GM12891 (cell line): ENCODE results near the gene PDZRN4.

Experiments
- POLR2A ChIP-seq: IDR thresholded peaks from 2 replicates; pipeline ENCODE4 v1.6.1; 2011; ENCODE audit warnings: low read depth, low read length, control low read depth
- POLR2AphosphoS5 ChIP-seq: IDR thresholded peaks from 2 replicates; pipeline ENCODE4 v1.6.1; 2011; ENCODE audit warnings: low read depth, low read length, control low read depth
- SPI1 ChIP-seq: IDR thresholded peaks from 2 replicates; pipeline ENCODE4 v1.6.1; 2011; ENCODE audit warnings: low read depth, low read length, control low read depth
- TAF1 ChIP-seq: IDR thresholded peaks from 2 replicates; pipeline ENCODE4 v1.6.1; 2011; ENCODE audit warnings: low read depth, low read length, control low read depth

DNA sequence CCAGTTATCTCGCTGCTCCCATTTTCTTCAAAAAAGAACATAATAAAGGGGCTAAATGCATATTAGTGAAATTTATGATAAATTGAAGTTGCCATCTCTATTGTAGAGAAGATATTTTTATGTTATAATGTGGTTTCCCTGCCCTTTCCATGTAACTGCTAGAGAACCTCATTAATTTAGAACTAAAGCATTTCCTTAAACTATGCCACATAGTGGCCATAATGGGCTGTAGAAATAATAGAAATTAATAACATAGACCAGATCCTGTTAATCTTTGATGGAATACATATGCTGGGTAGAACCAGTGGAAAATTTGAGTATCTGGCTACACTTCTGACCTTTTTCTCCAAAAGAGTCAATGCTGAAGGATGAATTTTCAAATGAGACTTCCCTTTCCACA is 376.7 kb downstream of the PDZRN4 start:
- TF ChIP-seq POLR2A (no peak), POLR2AphosphoS5 (no peak), TAF1 (no peak), SPI1 (no peak)
